Endothelial cell of umbilical vein (primary cell): ENCODE results near the gene SPIRE1. TPM values are rescaled to one million over a fixed set of nuclear protein-coding genes. Genes with fewer than 3 reads are reported as not detected.

Experiments
- BruUV-seq: library from RNA; stranded (reverse); fragments of 400-500 nt; replicated peaks from 2 replicates; lab custom pipeline; 2021; lab: Mats Ljungman, UMichigan
- CTCF ChIA-PET: fragments of 300-600, 350-600 bp; sonication (Branson Sonifier 250); formaldehyde crosslinking; loops from one replicate; lab custom pipeline; 2021; ENCODE audit warnings: antibody characterized with exemption, inconsistent platforms; lab: Charles Lee
- POLR2A ChIA-PET: fragments of 300-600, 350-600 bp; sonication (Branson Sonifier 250); formaldehyde crosslinking; loops from one replicate; lab custom pipeline; 2021; ENCODE audit warnings: antibody characterized with exemption, inconsistent platforms; lab: Charles Lee
- DNase-seq: peaks from one replicate; pipeline ENCODE4 v3.0.0-alpha.2; 2011; ENCODE audit warnings: low read depth, low spot score
- FAIRE-seq: peaks from 2 replicates; lab custom pipeline; 2011; peaks lifted over from hg19 to GRCh38; lab: Jason Lieb, UNC
- H2AFZ ChIP-seq: 2 replicates; pipeline ENCODE4 v1.6.0; 2012; ENCODE audit warnings: low read depth, low read length, control low read depth, inconsistent platforms
- H3K27ac ChIP-seq: 2 replicates; pipeline ENCODE4 v1.5.1; 2011; ENCODE audit warnings: low read depth, mild to moderate bottlenecking, control low read depth, low read length, moderate library complexity; ENCODE audit not compliant: insufficient read depth
- H3K27me3 ChIP-seq, 2 experiments: 2 replicates each; pipeline versions ENCODE4 v1.6.0 to v1.6.1; 2011; ENCODE audit warnings: low read length in 2 of 2, mixed read lengths in 1 of 2; ENCODE audit not compliant: control insufficient read depth in 2 of 2, insufficient read depth in 2 of 2
- H3K36me3 ChIP-seq, 2 experiments: 2 replicates in 1 of 2; 3 replicates in 1 of 2; pipeline ENCODE4 v1.5.1; 2011; ENCODE audit warnings: low read length in 2 of 2, mild to moderate bottlenecking in 1 of 2, moderate library complexity in 1 of 2; ENCODE audit not compliant: control insufficient read depth in 2 of 2, insufficient read depth in 2 of 2; ENCODE audit errors: extremely low read depth in 1 of 2
- H3K4me1 ChIP-seq: 3 replicates; pipeline ENCODE4 v1.5.1; 2011; ENCODE audit warnings: mild to moderate bottlenecking, low read length; ENCODE audit not compliant: control insufficient read depth, insufficient read depth; ENCODE audit errors: extremely low read depth
- H3K4me2 ChIP-seq: 2 replicates; pipeline ENCODE4 v1.6.1; 2011; ENCODE audit warnings: low read length, control low read depth, mixed read lengths; ENCODE audit not compliant: insufficient read depth
- H3K4me3 ChIP-seq, 3 experiments: fragments of 200-600 bp in 1 of 3; sonication (generic), shearing (Covaris generic) in 1 of 3; replicated peaks in 1 of 3; 2 replicates each; pipeline ENCODE4 v1.5.1; 2011 to 2016; ENCODE audit warnings: control low read depth in 3 of 3, low read length in 3 of 3, mild to moderate bottlenecking in 2 of 3, inconsistent platforms in 1 of 3, low read depth in 1 of 3, moderate library complexity in 1 of 3; ENCODE audit not compliant: insufficient read depth in 1 of 3
- H3K79me2 ChIP-seq: 2 replicates; pipeline ENCODE4 v1.6.0; 2012; ENCODE audit warnings: low read length, inconsistent platforms; ENCODE audit not compliant: control insufficient read depth, insufficient read depth
- H3K9ac ChIP-seq: replicated peaks from 2 replicates; pipeline ENCODE3; 2011; ENCODE audit warnings: low read length, control low read depth; ENCODE audit not compliant: insufficient read depth; ENCODE audit errors: extremely low read depth
- H3K9me1 ChIP-seq: replicated peaks from 3 replicates; pipeline ENCODE4 v1.6.0; 2011; ENCODE audit warnings: mild to moderate bottlenecking, low read length; ENCODE audit not compliant: control insufficient read depth, insufficient read depth; ENCODE audit errors: extremely low read depth
- H3K9me3 ChIP-seq: replicated peaks from 2 replicates; pipeline ENCODE4 v1.5.1; 2012; ENCODE audit warnings: low read length, inconsistent platforms; ENCODE audit not compliant: control insufficient read depth, insufficient read depth
- H4K20me1 ChIP-seq: replicated peaks from 2 replicates; pipeline ENCODE3; 2011; ENCODE audit warnings: mild to moderate bottlenecking, low read length; ENCODE audit not compliant: control insufficient read depth, insufficient read depth; ENCODE audit errors: extremely low read depth
- EZH2 ChIP-seq: IDR thresholded peaks from 2 replicates; pipeline ENCODE4 v1.6.1; 2012; ENCODE audit warnings: borderline replicate concordance, low read depth, mild to moderate bottlenecking, moderate library complexity, low read length, inconsistent platforms; ENCODE audit not compliant: severe bottlenecking
- FOS ChIP-seq: IDR thresholded peaks from 2 replicates; pipeline ENCODE4 v1.6.1; 2011; ENCODE audit warnings: mild to moderate bottlenecking, low read length, moderate library complexity, borderline replicate concordance; ENCODE audit not compliant: insufficient read depth
- GATA2 ChIP-seq: IDR thresholded peaks from 2 replicates; pipeline ENCODE4 v1.7.0; 2011; ENCODE audit warnings: low read depth, mild to moderate bottlenecking, moderate library complexity, mixed read lengths, low read length; ENCODE audit not compliant: insufficient read length, insufficient read depth
- JUN ChIP-seq: IDR thresholded peaks from 2 replicates; pipeline ENCODE4 v1.6.1; 2011; ENCODE audit warnings: borderline replicate concordance, low read depth; ENCODE audit not compliant: insufficient read length, insufficient read depth
- MYC ChIP-seq: IDR thresholded peaks from one replicate; pipeline ENCODE4 v1.6.1; 2011; ENCODE audit warnings: mild to moderate bottlenecking, low read depth, low read length
- POLR2A ChIP-seq: IDR thresholded peaks from 2 replicates; pipeline ENCODE4 v1.6.1; 2012; ENCODE audit warnings: low read depth, mild to moderate bottlenecking, control low read depth, low read length
- POLR2AphosphoS5 ChIP-seq: IDR thresholded peaks from 2 replicates; pipeline ENCODE4 v1.6.1; 2012; ENCODE audit warnings: low read depth, mild to moderate bottlenecking, control low read depth, low read length, moderate library complexity; ENCODE audit not compliant: insufficient read depth
- dilution Hi-C: fragments of 300-500 bp; cut with MboI; formaldehyde crosslinking; loops from one replicate; pipeline ENCODE4 v1.15.0; 2019; ENCODE audit warnings: low sequenced_read_pairs; ENCODE audit not compliant: extremely low pct_ligation_motif_present
- intact Hi-C: fragments of 100-400 bp; cut with micrococcal nuclease; formaldehyde crosslinking; loops from one replicate; pipeline ENCODE4 v1.10.0; 2022
- polyA plus RNA-seq, 4 experiments: library from polyadenylated mRNA; depleted of rRNA in 3 of 4; stranded (reverse) in 3 of 4; unstranded in 1 of 4; fragments of >200 nt; gene quantifications; 2 replicates each; pipeline versions ENCODE4 v1.2.1 to v1.2.3, GENCODE V29; 2011 to 2012; ENCODE audit warnings: missing spikeins in 1 of 4
- total RNA-seq: library from RNA; stranded (reverse); gene quantifications from 2 replicates; pipeline ENCODE4 v1.2.3, GENCODE V29; 2021
- TF ChIP-seq, protein P1 (sequence below): IDR thresholded peaks from 2 replicates; pipeline ENCODE4 v1.6.1; 2011; ENCODE audit not compliant: insufficient read depth, insufficient read length
- TF ChIP-seq, protein P2 (sequence below), 2 donors: IDR thresholded peaks; 1 replicate in 1 of 2; 2 replicates in 1 of 2; pipeline ENCODE4 v1.5.1; 2011; ENCODE audit warnings: low read length in 2 of 2, mild to moderate bottlenecking in 2 of 2, moderate library complexity in 2 of 2, control low read depth in 1 of 2, inconsistent platforms in 1 of 2, low read depth in 1 of 2; ENCODE audit not compliant: insufficient read depth in 1 of 2; ENCODE audit errors: extremely low read depth in 1 of 2

Gene SPIRE1
- total and polyA plus RNA-seq, 2 donors (not counting 3 experiments of a cell fraction or from before 2014, with no cell fraction given): 13.1 to 44.0 TPM

DNA sequence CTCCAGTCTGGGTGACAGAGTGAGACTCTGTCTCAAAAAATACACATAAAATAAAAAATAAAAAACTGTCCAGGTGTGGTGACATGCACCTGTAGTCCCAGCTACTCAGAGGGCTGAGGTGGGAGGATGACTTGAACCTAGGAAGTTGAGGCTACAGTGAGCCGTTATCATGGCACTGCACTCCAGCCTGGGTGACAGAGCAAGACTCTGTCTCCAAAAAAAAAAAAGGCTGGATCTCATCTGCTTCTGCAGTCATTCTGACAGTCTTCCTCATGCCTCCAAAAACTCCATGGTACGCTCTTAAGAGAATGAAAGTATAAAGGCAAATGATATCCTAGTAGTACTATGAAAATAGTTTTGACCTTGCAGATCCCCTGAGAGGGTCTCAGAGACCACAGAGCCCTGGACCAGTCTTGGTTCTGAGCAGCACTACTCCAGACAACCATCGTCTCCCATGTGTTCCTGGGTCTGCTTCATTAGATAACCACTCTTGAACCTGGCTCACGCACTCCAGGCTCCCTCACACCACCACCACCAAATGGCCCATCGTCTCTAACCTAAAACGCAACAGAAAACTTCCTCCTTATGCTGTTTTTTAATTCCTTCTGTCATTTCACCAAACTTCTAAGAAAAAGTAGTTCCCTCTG is 26.0 kb downstream of the SPIRE1 start:
- ChIA-PET CTCF (no interaction called here), POLR2A (no interaction called here)
- H3K9me1 ChIP-seq: no peaks in the 10 kb centered on the region
- no peaks in the 10 kb centered on the region for H3K9me3 ChIP-seq
- peaks cover 23% of the 10 kb centered on the region for H3K4me1 ChIP-seq
- H3K4me2 ChIP-seq: no peak overlapping the region
- H4K20me1 ChIP-seq: peaks cover 3% of the 10 kb centered on the region
- FAIRE-seq (no peak), DNase-seq (no peak)
- H2AFZ ChIP-seq: no peak overlapping the region
- peaks cover 0 to 2% of the 10 kb centered on the region in 2 experiments for H3K36me3 ChIP-seq
- H3K27me3 ChIP-seq: no peaks in the 10 kb centered on the region
- dilution Hi-C loops (no loop called here), intact Hi-C loops (no loop called here)
- no peak overlapping the region for H3K27ac ChIP-seq
- TF ChIP-seq MYC (no peak), POLR2AphosphoS5 (no peak), EZH2 (no peak), GATA2 (no peak), JUN (no peak), FOS (no peak), POLR2A (no peak)
- TF ChIP-seq, protein P1, sequence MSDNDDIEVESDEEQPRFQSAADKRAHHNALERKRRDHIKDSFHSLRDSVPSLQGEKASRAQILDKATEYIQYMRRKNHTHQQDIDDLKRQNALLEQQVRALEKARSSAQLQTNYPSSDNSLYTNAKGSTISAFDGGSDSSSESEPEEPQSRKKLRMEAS: no peak
- TF ChIP-seq, protein P2, sequence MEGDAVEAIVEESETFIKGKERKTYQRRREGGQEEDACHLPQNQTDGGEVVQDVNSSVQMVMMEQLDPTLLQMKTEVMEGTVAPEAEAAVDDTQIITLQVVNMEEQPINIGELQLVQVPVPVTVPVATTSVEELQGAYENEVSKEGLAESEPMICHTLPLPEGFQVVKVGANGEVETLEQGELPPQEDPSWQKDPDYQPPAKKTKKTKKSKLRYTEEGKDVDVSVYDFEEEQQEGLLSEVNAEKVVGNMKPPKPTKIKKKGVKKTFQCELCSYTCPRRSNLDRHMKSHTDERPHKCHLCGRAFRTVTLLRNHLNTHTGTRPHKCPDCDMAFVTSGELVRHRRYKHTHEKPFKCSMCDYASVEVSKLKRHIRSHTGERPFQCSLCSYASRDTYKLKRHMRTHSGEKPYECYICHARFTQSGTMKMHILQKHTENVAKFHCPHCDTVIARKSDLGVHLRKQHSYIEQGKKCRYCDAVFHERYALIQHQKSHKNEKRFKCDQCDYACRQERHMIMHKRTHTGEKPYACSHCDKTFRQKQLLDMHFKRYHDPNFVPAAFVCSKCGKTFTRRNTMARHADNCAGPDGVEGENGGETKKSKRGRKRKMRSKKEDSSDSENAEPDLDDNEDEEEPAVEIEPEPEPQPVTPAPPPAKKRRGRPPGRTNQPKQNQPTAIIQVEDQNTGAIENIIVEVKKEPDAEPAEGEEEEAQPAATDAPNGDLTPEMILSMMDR (IDR thresholded peaks at IDR 0.05; ENCODE audit: extremely low read depth in 1 of 2, insufficient read depth in 1 of 2, low read depth in 1 of 2, low read length in 2 of 2): no peak
- no peak overlapping the region for H3K9ac ChIP-seq
- H3K4me3 ChIP-seq: no peak overlapping the region
- H3K79me2 ChIP-seq: peaks cover 34% of the 10 kb centered on the region
- BruUV-seq: no TSS peak
